HG03175 (cell line): ENCODE results near the gene ARAP2.

Source experiments
- ATAC-seq: cut with Tn5 transposase; IDR thresholded peaks from one replicate; pipeline ENCODE4 v1.9.1; 2021; ENCODE audit warnings: mild to moderate bottlenecking, moderate library complexity; ENCODE audit not compliant: unreplicated experiment

ARAP2 gene, protein sequence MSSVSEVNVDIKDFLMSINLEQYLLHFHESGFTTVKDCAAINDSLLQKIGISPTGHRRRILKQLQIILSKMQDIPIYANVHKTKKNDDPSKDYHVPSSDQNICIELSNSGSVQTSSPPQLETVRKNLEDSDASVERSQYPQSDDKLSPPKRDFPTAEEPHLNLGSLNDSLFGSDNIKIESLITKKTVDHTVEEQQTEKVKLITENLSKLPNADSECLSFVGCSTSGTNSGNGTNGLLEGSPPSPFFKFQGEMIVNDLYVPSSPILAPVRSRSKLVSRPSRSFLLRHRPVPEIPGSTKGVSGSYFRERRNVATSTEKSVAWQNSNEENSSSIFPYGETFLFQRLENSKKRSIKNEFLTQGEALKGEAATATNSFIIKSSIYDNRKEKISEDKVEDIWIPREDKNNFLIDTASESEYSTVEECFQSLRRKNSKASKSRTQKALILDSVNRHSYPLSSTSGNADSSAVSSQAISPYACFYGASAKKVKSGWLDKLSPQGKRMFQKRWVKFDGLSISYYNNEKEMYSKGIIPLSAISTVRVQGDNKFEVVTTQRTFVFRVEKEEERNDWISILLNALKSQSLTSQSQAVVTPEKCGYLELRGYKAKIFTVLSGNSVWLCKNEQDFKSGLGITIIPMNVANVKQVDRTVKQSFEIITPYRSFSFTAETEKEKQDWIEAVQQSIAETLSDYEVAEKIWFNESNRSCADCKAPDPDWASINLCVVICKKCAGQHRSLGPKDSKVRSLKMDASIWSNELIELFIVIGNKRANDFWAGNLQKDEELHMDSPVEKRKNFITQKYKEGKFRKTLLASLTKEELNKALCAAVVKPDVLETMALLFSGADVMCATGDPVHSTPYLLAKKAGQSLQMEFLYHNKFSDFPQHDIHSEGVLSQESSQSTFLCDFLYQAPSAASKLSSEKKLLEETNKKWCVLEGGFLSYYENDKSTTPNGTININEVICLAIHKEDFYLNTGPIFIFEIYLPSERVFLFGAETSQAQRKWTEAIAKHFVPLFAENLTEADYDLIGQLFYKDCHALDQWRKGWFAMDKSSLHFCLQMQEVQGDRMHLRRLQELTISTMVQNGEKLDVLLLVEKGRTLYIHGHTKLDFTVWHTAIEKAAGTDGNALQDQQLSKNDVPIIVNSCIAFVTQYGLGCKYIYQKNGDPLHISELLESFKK (N-terminal part only)

DNA sequence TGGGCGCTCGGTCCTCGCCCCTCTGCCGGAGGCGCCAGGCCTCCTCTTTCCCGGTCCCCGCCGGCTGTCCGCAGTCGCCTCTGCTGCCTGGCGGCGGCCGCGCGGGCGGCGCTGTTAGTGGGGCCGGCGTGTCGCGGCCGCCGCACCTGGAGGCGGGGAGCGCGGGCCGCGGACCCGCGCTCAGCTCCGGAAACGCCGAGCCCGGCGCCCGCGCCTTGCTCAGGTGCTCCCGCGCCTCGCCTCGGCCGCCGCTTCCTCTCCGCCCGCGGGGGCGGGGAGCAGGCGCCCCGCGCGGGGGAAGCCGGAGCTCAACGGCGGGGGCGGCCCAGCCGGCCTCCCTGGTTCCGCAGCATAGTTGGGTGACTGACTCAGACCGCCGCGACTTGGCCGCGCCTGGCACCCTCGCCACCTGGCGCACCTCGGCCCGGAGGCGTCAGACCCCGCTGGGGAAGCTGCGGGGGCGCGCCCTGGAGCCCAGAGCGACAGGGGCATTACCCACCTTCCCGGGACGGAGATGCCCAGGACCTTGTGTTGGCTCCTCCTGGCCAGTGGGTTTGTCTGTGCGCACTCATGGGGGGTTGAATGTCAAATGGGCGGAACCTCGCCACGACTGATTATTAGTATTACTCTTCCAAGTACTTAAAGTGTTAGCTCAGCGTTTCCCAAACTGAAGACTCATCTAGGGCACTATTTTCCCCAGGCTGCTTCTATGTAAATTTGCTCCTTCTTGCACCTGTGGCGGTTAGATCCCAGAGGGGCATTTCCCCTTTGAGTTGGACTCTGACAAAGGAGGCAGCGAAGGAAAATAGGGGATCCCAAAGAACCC is at the start of gene ARAP2:
TSS of gene ARAP2 (minus strand) at position 258 of the 826 bp plus-strand sequence. CDS start 15,028 bp downstream, outside the sequence.
- peak; percentile 62 for ATAC-seq

DNA sequence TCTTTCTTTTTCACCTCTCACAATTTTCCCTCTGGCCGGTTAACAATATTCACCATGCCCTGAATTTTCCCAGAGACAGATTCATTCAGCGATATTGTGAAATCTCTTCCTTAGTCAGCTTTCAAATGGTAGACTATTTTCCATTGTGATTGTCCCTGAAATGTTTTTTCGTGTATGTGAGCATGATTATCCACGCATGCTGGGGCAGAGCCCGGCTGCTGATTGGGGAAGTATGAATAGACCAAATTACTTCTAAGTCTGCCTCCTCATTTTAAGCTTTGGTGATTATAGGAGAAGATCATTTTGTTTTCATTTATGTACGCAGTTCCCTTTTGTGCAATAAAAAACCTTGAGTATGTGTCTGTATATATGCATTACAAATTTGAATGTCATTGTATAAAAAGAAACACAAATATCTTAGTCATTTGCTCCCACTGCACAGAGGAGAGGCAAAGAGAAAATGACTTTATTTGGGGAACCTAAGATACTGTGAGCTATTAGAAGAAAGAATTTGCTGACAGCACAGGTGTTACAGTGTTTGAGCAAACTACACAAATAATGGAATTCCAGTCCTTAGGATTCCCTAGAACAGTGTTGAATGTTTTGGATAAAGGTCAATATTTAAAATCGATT is 48.4 kb upstream of the ARAP2 start:
- ATAC-seq = no peak

DNA sequence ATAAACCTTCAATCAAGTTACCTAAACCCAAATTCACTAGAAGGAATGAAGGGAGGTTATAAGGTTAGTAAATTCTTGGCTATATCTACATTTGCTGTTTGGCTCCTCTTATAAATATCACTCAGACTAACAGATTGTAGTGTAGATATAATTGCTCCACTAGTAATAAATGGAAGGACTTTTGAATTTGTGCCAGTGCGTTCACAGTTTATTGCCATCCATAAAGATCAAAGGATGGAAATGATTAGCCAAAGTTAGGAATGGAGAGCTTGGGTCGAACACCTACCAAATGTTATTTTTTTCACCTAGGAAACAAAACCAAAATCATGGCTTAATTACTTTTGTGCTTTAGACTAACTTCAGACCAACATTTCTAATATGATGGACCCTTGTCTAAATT is 46.3 kb upstream of the ARAP2 start:
- no peak for ATAC-seq

DNA sequence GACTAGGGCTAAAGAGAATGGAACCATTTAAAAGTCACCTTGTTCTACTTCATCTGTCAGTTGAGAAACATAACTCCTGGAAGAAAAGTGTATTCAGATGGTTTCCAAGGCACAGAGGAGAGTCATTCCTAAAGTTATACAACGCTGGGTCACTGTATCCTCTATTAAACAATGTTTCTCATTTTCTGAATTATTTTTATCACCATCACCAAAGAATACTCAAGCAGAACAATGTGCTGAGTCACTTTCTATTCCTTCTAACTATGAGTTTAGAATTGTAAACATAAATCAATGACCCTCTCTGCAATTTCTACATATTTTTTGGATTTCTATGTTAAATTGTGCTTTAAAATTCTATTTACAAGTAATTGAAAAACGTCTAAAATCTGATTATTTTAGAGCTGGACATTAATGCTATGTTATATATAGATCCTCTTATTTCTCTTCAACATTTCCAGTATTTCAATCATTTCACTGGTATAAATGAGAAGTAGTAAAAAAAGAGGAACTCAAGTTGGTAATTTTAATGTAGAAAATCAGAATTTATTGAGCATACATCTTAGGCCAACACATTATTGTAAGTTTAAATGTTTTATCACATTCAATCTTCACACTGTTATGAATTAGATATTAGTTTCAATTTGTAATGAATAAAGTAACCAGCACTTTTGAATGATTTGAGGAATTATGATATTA is 44.6 kb upstream of the ARAP2 start:
- no peak for ATAC-seq

DNA sequence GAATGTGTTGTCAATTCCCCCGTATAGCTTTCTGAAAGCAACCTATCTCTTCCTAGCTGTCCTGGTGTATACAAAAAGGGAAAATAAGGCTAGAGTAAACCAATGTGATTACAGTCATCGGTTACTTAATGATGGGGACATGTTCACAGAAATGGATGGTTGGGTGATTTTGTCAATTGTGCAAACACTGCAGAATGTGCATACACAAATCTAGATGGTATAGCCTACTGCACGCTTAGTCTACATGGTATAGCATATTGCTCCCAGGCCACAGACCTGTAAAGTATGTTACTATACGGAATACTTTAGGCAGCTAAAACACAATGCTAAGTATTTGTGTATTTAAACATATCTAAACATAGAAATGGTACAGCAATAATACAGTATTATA is 42.2 kb upstream of the ARAP2 start:
- ATAC-seq = peak; percentile 30

DNA sequence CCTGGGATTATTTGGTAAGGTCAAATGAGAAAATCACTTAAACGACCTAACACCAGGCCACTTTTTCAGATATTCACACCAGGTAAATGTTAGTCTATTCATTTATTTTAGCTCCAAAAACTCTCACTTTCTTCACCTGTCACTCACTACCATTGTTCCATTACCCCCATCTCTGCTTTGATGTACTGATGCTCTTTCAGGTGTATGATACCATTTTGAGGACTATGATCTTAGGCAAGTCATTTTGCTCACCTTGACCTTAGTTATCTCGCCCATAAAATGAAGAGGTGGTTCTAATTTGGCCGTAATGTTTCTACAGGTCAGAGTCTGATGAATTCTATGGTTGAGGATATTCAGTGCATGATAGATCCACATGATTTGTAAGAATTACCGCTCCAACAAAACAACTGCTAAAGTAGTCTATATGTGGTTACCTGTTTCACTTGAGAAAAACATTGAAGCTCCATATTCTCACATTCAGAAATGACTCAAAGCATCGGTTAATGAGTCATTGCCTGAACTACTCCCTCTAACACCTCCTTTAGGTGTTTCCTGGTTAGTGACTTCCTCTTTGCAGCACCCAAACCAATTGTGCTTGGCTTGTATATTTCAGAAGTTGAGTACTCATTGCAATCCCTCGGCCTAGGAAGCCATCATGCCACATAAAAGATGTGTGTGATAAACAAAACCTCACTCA is 41.6 kb upstream of the ARAP2 start:
- peak; percentile 99 for ATAC-seq

DNA sequence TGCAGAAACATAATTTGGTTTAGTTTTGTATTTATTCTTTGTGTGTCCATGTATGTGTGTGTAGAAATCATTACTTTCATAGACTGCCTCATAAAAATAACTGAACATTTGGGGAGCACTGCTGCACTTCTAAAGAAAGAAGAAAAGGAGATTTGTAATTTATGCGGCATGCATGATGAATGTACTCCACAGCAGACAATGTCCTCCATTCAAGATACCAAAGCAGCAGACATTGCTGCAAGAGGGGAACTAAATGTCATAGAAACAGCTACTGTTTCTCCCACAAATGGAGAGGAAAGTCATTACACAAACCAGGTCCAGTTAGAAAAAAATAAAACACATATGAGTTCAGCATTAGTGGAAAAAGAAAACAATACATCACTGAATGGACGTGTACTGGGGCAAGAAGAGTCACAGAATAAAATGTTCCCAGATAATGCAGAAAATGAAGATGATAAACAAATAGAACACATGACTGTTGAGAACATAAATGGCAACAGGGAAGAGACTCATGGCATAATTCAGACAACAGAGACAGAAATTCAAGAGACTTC is 39.7 kb upstream of the ARAP2 start:
- no peak for ATAC-seq

DNA sequence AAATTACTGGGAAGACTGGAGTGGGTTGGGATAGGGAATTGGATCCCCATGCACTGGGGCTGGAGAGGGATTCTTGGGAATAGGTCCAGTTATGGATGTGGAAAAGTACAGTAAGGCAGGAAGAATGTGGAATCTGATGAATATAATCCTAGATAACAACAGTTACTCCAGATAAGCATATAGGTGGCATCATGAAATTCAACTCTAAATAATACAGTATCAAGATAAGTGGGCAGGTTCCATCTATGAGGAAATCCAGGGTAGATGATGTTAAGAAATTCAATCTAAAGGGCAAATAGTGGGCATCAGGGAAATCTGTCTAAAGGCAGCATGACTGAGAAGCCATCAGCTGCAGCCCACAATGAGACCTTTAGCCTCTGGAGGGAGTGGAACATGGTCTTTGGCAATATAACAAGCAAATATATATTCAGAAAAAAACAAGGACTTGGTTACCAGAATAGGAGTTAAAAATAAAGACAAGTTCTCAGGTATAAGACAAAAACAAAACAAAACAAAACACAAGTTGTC is 38.3 kb upstream of the ARAP2 start:
- ATAC-seq = no peak

DNA sequence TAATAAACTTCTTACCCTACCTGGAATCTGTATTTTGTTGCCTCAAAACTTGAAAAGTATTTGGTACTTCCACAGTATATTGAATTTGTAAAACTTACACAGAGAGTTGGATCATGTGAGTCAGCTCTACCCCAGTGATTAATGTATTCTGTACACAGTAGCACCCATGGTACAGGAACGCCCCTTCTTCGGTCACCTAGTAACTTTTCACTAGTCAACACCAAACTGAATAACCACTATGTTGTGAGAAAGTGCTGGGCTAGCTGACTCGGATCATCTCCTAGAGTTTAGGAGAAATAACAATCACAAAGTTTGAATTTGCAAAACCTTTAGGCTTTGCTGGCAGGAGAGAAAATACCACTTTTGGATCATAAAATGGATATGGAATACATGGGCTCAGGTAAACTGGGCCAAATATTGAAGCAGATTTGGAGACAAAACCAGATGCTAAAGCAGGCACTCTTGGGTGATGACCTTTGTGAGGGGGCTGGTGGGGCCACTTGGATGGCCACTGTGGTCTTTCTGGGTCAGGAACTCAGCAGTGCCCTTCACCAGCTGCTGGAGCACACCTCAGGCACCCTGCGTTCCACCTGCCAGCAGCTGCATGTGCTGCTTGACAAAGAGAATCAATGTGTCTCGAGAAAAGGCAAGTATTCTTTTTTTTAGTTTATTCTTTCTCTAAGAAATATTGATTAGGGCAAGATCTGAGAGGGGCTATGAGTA is 37.2 kb upstream of the ARAP2 start, which contains the start of gene DTHD1:
TSS of gene DTHD1 (plus strand) at position 233 of the 723 bp plus-strand sequence. CDS start at position 376, 143 bp downstream.
- ATAC-seq = no peak

DNA sequence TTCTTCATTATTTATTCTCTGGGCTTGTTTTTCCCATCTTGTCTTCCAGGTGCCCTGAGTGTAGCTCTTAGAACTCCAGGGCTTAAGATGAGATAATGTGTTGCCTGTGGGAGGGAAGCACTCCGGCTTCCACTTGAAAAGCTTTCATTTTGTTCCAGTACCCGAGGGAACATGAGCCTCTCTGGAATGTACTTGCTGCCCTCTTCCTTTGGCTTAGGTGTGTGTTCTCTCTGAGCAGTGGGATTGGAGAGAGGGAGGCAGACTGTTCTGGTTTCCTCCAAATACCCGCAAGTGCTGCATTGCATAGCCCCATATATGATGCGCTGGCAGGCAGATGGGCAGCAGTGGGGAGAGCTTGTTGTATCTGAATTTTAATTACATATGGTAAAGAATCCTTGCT is 36.2 kb upstream of the ARAP2 start:
- ATAC-seq = no peak

DNA sequence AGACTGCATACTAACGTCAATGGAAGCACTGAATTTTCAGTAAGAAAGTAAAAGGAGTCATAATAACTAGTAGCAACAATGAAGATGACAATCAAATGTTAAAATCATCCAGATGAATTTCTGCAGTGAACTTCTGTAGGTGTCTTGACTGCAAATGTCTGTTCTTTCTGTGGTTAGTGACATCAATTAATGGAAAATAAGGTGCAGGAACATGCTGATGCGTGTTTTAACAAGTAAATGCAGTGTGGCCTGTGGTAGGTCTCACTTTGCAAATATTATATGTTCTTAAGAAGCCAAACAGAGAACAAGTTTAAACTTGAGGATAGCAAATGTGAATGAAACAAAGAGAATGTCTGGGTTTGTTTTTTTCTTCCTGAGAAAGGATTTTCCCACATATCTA is 34.5 kb upstream of the ARAP2 start:
- ATAC-seq = no peak

DNA sequence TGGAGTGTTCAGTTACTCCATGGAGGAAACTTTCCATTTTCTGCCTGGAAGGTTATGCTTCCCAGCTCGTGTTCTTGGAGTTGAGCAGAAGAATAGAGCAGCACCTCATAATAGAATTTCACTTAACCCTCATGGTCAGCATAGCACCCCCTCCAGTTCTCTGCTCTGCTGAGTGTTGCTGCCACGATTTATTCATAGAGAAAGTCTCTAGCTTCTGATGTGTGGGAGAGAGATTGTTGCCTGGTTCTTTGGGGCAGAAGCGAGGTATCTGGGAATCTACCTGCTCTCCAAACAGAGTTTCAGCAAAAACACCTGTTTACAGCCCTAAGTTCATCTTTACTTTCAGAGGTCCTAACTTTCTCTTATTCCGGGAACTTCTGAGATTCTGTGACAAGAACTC is 33.2 kb upstream of the ARAP2 start:
- ATAC-seq = no peak

DNA sequence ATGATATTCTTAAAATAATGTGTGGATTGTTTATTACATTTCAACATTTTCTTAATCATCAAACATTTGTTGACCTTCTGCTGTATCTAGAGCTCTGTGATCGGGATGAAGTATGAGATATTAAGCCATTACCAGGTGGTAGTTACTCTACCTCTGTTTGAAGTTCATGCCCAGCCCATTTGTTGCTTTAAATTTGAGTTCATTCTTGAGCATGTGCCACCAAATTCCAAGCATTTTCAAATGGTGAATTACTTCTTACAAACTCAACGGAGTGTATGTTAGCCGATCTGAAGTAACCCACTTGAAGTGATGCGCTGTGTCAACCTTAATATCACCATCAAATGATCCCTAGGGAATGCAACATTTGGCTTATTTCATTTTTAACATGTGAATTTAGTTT is 29.8 kb upstream of the ARAP2 start:
- ATAC-seq = no peak

DNA sequence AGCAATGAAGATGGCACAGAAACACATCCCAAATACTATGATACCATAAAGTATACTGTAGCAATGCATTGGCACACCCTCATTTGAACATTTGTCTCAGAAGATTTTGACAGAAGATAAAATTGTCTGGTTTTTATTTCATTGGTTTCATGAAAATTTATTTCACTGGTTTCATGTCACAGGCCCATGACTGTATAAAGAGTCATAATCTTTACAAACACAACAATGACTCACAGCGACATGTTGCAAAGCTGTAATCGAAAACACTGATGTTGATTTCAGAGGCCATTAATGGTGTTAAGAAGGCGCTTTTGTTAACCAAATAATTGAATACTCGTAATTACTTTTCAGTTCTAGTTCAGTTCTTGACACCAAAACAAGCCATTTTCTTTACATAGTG is 29.0 kb upstream of the ARAP2 start:
- ATAC-seq = no peak

DNA sequence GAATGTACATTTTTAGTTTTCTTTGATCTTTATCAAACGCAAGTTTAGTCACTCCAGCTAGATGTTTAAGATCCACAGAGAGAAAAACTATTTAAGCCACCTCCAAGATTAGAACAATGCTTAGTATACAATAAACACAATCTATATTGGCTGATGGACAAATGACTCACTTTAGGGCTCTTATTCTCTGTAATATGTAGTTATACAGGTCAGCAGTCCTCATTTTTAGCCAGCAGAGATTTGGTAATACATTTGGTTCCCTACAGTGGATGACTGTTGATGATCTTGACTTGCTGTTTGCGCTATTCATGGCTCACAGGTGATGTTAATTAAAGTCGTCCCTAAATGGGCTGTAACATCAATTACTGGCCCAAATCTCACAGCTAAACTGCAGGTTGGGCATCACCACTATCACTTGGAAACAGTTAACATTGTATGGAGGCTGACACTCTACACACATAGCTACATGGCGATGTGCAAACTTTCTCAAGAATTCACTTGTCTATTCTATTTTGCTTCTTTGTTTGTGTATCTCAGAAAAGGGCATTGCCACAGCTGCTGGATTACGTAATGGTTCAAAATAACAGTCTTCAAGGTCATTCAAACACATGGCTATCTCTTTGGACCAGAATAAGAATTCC is 25.3 kb upstream of the ARAP2 start:
- ATAC-seq = no peak

DNA sequence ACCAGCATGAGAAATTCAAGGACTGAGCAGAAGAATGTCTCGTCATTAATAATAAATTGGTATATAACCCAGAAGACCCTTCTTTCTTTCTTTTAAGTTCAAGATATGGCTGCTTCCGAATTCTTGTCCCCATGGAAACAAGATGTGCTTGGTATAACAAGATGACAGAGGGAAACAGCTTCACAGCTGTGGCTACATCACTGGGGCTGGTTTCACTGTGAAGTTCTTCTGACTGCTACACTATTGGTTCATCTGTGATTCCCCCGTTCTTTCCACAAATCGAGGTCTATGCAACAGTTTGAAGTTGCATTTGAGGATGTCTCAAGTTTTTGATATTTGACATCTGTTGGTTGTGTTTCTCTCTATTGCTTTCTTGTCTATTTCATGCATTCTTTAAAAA is 24.8 kb upstream of the ARAP2 start:
- ATAC-seq = peak; percentile 52
